ENCODE measurements around the gene SLC23A2.
A peak's percentile ranks its signal among the peaks of the same experiment; 100 is the strongest.

SLC23A2 gene

GRCh38 chr20:5001174-5002076 lies at the start of gene SLC23A2:
Gene SLC23A2 (minus strand): TSS chr20:5001510. CDS start chr20:4932562, 68,948 bp downstream.
- peaks cover 11% of the 10 kb centered on the region for H3K27me3 ChIP-seq
- peaks cover 15 to 18% of the 10 kb centered on the region in 2 experiments for H3K4me1 ChIP-seq (ENCODE audit: control insufficient read depth in 1 of 2, insufficient read depth in 1 of 2, low read depth in 1 of 2, low read length in 1 of 2)
- no peaks in the 10 kb centered on the region for H3K9me3 ChIP-seq
- no peaks in the 10 kb centered on the region for H3K36me3 ChIP-seq
- peak within 1 kb of the TSS; percentile 79 for H3K4me3 ChIP-seq (ENCODE audit: low read depth in 1 of 2, low read length in 1 of 2)
- TF ChIP-seq CTCF (IDR thresholded peaks at IDR 0.05) = no peak
- peak within 1 kb of the TSS; percentile 83 for H3K27ac ChIP-seq

GRCh38 chr20:5046656-5047339 lies 45.5 kb upstream of the SLC23A2 start:
- no peaks in the 10 kb centered on the region for H3K36me3 ChIP-seq
- no peak for TF ChIP-seq CTCF (IDR thresholded peaks at IDR 0.05)
- H3K9me3 ChIP-seq = no peaks in the 10 kb centered on the region
- no peak overlapping the region for H3K4me3 ChIP-seq (ENCODE audit: low read depth in 1 of 2, low read length in 1 of 2)
- peak overlapping the region; percentile 71 for H3K27ac ChIP-seq
- no peaks in the 10 kb centered on the region for H3K27me3 ChIP-seq
- H3K4me1 ChIP-seq (ENCODE audit: control insufficient read depth in 1 of 2, insufficient read depth in 1 of 2, low read depth in 1 of 2, low read length in 1 of 2) = peaks cover 15 to 18% of the 10 kb centered on the region in 2 experiments

GRCh38 chr20:5045906-5046305 lies 44.6 kb upstream of the SLC23A2 start:
- no peak overlapping the region for H3K27ac ChIP-seq
- H3K36me3 ChIP-seq = no peaks in the 10 kb centered on the region
- H3K4me3 ChIP-seq (ENCODE audit: low read depth in 1 of 2, low read length in 1 of 2) = no peak overlapping the region
- H3K27me3 ChIP-seq = no peaks in the 10 kb centered on the region
- no peaks in the 10 kb centered on the region for H3K9me3 ChIP-seq
- no peak for TF ChIP-seq CTCF (IDR thresholded peaks at IDR 0.05)
- peaks cover 15 to 18% of the 10 kb centered on the region in 2 experiments for H3K4me1 ChIP-seq (ENCODE audit: control insufficient read depth in 1 of 2, insufficient read depth in 1 of 2, low read depth in 1 of 2, low read length in 1 of 2)

- Histone ChIP-seq H3K9me3 (no peaks in the 10 kb centered on the region), H3K36me3 (no peaks in the 10 kb centered on the region), H3K4me1 (ENCODE audit: control insufficient read depth in 1 of 2, insufficient read depth in 1 of 2, low read depth in 1 of 2, low read length in 1 of 2) (peaks cover 15 to 18% of the 10 kb centered on the region in 2 experiments), H3K27me3 (no peaks in the 10 kb centered on the region), H3K27ac (no peak overlapping the region), H3K4me3 (ENCODE audit: low read depth in 1 of 2, low read length in 1 of 2) (no peak overlapping the region)
- no peak for TF ChIP-seq CTCF (IDR thresholded peaks at IDR 0.05)
These were observed 42.8 kb upstream of the SLC23A2 start for GRCh38 chr20:5044075-5044620.

GRCh38 chr20:5041433-5041832 lies 40.1 kb upstream of the SLC23A2 start:
- Histone ChIP-seq H3K27me3 (no peaks in the 10 kb centered on the region), H3K4me3 (ENCODE audit: low read depth in 1 of 2, low read length in 1 of 2) (no peak overlapping the region), H3K27ac (no peak overlapping the region), H3K4me1 (ENCODE audit: control insufficient read depth in 1 of 2, insufficient read depth in 1 of 2, low read depth in 1 of 2, low read length in 1 of 2) (peaks cover 2 to 4% of the 10 kb centered on the region in 2 experiments), H3K9me3 (no peaks in the 10 kb centered on the region), H3K36me3 (no peaks in the 10 kb centered on the region)
- no peak for TF ChIP-seq CTCF (IDR thresholded peaks at IDR 0.05)

Data from neutrophil (primary cell).